Stimulated activated CD8-positive, alpha-beta memory T cell treated with anti-CD3 and anti-CD28 coated beads, Interleukin-7, amount 100 ng/mL, for 48 hours (primary cell): ENCODE measurements around the gene ENPP1.

ENCODE experiments used
- DNase-seq, 2 donors: peaks; one replicate each; pipeline ENCODE4 v3.0.0-alpha.2; 2020; ENCODE audit warnings: low read depth in 1 of 2; ENCODE audit errors: extremely low read depth in 1 of 2

ENPP1 gene

GRCh38 chr6:131807644-131808459 lies at the start of gene ENPP1:
ENPP1 (plus strand) TSS chr6:131808020; CDS start chr6:131808036, 16 bp downstream.
- peak in 1 of 2 donors; percentile 29 for DNase-seq

GRCh38 chr6:131758920-131759319 lies 48.9 kb upstream of the ENPP1 start:
- no peak for DNase-seq

- no peak for DNase-seq
These were observed 46.6 kb upstream of the ENPP1 start for GRCh38 chr6:131761060-131761761.

GRCh38 chr6:131761762-131762067 lies 46.1 kb upstream of the ENPP1 start:
- no peak for DNase-seq

GRCh38 chr6:131762984-131763383 lies 44.8 kb upstream of the ENPP1 start:
- DNase-seq: no peak

GRCh38 chr6:131763749-131764148 lies 44.1 kb upstream of the ENPP1 start:
- no peak for DNase-seq

- no peak for DNase-seq
These were observed 43.5 kb upstream of the ENPP1 start for GRCh38 chr6:131764350-131764749.

- DNase-seq: no peak
These were observed 42.6 kb upstream of the ENPP1 start for GRCh38 chr6:131765081-131765803.

- no peak for DNase-seq
These were observed 42.0 kb upstream of the ENPP1 start for GRCh38 chr6:131765804-131766135.

- DNase-seq: no peak
These were observed 41.2 kb upstream of the ENPP1 start for GRCh38 chr6:131766631-131767030.

GRCh38 chr6:131768964-131769363 lies 38.9 kb upstream of the ENPP1 start:
- no peak for DNase-seq

- no peak for DNase-seq
These were observed 38.3 kb upstream of the ENPP1 start for GRCh38 chr6:131769385-131770141.

GRCh38 chr6:131770776-131771175 lies 37.0 kb upstream of the ENPP1 start:
- DNase-seq: no peak

- no peak for DNase-seq
These were observed 34.4 kb upstream of the ENPP1 start for GRCh38 chr6:131773284-131773950.

- DNase-seq: no peak
These were observed 31.9 kb upstream of the ENPP1 start for GRCh38 chr6:131775886-131776285.

- DNase-seq: no peak
These were observed 30.8 kb upstream of the ENPP1 start for GRCh38 chr6:131776985-131777384.

GRCh38 chr6:131778169-131778568 lies 29.7 kb upstream of the ENPP1 start:
- DNase-seq: no peak

- no peak for DNase-seq
These were observed 28.5 kb upstream of the ENPP1 start for GRCh38 chr6:131779304-131779703.

- no peak for DNase-seq
These were observed 27.2 kb upstream of the ENPP1 start for GRCh38 chr6:131780600-131780999.

GRCh38 chr6:131781687-131782086 lies 26.1 kb upstream of the ENPP1 start:
- DNase-seq: no peak

GRCh38 chr6:131782764-131783163 lies 25.1 kb upstream of the ENPP1 start:
- no peak for DNase-seq
